TTC549 (cell line): ENCODE measurements around the gene CLSTN3.
"Not testable (repeated sequence)": the region's sequence is repeated elsewhere in the genome, so short reads cannot be mapped to it uniquely, and the experiment has no call there.

Experiments
- FAIRE-seq: peaks from 2 replicates; lab custom pipeline; 2012; peaks lifted over from hg19 to GRCh38; lab: Jason Lieb, UNC

The CLSTN3 gene

GRCh38 chr12:7151532-7151931, 21.4 kb downstream of the CLSTN3 start:
- no peak for FAIRE-seq

DNA sequence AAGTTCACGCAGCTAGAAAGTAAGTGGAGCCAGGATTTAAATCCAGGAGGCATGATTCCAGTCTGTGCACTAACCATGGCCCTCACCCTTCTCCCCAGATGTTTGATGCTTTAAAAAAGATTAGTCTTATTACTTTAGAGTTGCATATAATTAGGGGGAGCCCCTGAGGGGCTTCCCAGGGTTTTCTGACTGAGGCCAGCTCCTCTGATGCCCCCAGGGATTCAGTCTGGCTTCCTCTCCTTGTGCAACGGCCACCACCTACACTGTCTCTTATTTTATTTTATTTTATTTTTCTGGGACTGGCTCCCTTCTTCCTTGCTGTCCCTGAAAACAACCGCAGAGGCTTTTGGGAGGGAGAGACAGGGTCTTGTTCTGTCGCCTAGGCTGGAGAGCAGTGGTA, 22.6 kb downstream of the CLSTN3 start:
- FAIRE-seq, result no peak

- FAIRE-seq, result no peak
Observed at GRCh38 chr12:7154042-7154441, 23.9 kb downstream of the CLSTN3 start.

- FAIRE-seq, result no peak
Observed at GRCh38 chr12:7154901-7155470, 24.8 kb downstream of the CLSTN3 start.

DNA sequence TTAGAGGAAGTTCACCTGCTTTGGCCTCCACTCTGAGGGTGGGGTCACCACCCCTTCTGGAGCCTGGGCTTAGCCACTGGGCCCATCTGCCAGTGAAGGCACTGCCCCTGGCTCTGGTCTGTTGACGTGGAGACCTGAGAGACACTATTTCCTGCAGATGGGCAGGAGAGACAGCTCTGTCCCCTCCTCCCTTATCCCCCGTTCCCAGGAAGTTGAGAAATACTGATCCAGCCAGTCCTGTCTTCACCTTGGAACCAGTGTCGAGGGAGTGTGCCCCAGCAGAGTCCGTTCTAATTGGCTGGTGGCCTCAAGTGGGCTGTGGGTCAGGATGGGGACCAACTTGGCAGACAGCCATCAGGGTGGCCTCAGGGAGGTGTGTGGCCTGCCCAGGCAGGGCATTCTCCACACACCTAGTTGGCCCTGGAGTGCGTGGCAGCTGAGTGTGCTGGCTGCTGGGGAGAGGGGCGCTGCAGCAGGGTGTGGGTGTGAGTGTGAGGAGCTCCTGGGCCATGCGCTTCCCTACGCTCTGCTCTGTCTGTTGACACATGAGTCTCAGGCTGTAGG, 25.4 kb downstream of the CLSTN3 start:
- no peak for FAIRE-seq

DNA sequence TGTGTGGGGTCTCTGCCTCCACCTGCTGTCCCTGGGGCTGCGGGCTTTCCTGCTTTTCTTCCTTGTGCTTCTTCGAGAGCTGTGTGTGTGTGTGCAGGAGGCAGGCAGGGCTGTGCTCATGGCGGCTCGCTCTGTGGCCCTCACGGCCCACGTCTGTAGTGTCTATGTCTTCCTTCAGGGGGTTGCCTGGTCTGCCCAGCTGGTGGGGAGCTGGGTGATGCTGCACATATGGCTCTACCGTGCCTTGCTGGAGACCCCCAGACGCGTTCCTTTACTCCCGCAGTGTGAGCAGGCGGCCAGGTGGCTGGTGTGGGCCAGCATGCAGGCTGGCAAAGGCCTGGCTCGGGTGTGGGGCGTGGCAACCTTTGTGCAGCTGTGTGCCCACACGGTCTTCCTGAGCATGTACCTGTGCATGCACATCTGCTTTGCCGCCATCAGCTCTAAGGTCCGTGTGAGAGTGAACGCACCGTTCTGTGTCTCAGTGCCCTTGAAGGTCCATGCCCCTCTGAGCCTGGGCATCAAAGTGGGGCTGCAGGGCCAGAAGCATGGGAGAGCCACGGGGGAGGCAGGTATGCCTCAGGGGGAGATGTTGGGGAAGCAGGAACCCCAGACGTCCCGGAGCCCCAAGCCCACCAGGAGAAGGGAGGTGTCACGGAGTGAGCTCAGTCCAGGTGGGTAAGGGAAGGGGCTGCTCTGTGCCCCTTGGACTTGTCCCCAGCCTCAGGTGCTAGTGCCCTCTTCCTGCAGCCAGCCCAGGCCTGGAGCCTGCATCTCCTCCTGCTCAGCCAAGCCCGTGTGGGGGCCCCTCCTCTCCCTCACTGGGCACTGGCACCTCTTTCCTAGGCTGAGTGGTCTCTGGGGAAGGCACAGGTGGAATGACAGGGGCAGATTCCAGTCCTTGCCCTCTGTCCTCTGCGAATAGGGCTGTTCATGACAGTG, 26.4 kb downstream of the CLSTN3 start:
- FAIRE-seq, result no peak

DNA sequence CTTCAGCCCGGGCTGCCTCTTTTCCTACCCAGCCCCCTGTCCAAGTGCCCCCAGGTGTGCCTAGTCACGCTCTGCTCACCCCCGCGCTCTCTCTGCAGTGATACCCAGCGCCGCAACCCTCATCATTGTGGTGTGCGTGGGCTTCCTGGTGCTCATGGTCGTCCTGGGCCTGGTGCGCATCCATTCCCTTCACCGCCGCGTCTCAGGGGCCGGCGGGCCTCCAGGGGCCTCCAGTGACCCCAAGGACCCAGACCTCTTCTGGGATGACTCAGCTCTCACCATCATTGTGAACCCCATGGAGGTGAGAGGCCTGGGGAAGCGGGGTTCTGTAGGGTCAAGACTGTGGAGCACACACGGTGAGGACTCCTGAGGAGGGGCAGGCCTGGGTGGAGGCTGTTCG, 27.2 kb downstream of the CLSTN3 start:
- FAIRE-seq, result no peak

GRCh38 chr12:7158781-7159609, 28.8 kb downstream of the CLSTN3 start:
- FAIRE-seq, result no peak

DNA sequence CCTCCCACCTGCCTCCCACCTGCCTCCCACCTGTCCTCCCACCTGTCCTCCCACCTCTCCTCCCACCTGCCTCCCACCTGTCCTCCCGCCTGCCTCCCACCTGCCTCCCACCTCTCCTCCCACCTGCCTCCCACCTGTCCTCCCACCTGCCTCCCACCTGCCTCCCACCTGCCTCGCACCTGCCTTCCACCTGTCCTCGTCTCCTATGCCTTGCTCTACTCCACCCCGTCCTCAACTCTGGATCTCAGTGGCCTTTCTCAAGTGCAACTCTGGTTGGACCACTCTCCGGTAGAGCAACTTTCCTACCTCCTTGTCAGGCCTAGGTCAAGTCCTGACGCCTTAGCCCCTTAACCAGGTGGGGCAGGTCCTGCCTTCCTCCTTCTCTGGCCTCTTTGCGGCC, 30.0 kb downstream of the CLSTN3 start:
- FAIRE-seq, result no peak

- FAIRE-seq, result no peak
Observed at GRCh38 chr12:7161327-7161726, 31.2 kb downstream of the CLSTN3 start.

DNA sequence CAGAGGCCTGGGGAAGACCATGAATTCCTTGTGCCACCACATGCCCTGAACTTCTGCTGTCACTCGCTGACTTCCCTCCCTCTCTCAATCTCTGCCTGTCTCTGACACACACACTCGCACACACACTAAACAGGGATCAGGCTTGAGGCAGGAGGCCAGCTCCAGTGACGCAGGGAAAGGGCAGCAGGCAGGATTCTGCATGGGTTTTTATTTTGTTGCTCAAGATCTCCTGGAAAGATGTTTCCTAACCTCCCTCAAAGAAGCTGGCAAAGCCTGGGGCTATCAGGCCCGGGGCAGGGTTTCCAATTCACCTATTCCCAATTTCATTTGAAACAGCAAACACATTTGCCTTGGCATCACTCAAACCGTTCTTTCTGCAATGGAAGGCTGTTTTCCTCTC, 31.6 kb downstream of the CLSTN3 start:
- no peak for FAIRE-seq

- no peak for FAIRE-seq
Observed at GRCh38 chr12:7162691-7163114, 32.5 kb downstream of the CLSTN3 start.

- FAIRE-seq, result no peak
Observed at GRCh38 chr12:7169951-7170350, 39.8 kb downstream of the CLSTN3 start.

DNA sequence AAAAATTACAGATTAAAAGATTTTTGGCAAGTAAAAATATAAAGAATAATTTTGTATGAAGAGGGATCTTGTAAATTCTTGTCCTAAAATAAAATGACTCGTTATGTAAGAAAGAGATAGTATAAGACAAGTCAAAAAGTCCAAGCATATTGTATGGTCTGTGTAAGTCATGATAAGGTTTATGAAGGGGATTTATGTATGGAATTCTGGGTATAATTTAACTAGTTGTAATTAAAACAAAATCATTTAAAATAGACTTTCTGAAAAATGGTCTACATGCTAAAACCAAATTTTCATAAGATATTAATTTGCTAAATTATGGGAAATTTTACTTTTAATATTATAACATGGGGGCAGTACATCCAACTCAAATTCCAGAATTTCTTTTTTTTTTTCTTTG, 41.7 kb downstream of the CLSTN3 start:
- peak; percentile 46 for FAIRE-seq

GRCh38 chr12:7175493-7175892, 45.3 kb downstream of the CLSTN3 start:
- no peak for FAIRE-seq

- no peak for FAIRE-seq
Observed at GRCh38 chr12:7176595-7176994, 46.4 kb downstream of the CLSTN3 start.

DNA sequence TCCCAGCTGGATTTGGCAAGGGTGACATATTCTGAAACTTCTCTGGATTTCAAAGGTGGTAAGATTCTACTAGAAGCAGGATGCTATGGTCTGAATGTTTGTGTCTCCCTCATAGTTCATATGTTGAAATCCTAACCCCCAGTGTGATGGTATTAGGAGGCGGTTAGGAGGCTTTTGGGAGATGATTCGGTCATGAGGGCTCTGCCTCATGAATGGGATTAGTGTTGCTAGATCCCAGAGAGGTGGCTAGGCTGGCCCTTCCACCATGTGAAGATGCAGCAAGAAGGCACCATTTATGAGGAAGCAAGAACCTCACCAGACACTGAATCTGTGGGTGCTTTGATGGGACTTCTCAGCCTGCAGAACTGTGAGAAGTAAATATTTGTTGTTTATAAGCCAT, 48.3 kb downstream of the CLSTN3 start:
- FAIRE-seq, result no peak

DNA sequence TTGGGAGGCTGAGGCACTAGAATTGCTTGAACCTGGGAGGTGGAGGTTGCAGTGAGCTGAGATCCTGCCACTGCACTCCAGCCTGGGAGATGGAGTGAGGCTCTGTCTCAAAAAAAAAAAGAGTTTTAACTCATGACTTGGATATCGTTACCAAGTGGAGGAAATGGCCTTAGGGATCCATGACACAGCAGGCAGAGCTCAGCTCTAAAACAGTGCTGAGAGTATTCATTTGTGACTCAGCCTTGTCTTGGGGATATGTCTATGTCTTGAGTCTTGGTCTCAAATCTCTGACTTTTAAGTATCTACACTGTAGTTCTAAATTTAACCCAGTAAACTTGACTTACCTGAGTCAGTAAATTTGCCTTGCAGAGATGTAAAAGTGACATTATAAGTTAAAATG, 50.5 kb downstream of the CLSTN3 start:
- FAIRE-seq, result no peak

- FAIRE-seq, result not testable (repeated sequence)
Observed at GRCh38 chr12:7186058-7186457, 55.9 kb downstream of the CLSTN3 start.

DNA sequence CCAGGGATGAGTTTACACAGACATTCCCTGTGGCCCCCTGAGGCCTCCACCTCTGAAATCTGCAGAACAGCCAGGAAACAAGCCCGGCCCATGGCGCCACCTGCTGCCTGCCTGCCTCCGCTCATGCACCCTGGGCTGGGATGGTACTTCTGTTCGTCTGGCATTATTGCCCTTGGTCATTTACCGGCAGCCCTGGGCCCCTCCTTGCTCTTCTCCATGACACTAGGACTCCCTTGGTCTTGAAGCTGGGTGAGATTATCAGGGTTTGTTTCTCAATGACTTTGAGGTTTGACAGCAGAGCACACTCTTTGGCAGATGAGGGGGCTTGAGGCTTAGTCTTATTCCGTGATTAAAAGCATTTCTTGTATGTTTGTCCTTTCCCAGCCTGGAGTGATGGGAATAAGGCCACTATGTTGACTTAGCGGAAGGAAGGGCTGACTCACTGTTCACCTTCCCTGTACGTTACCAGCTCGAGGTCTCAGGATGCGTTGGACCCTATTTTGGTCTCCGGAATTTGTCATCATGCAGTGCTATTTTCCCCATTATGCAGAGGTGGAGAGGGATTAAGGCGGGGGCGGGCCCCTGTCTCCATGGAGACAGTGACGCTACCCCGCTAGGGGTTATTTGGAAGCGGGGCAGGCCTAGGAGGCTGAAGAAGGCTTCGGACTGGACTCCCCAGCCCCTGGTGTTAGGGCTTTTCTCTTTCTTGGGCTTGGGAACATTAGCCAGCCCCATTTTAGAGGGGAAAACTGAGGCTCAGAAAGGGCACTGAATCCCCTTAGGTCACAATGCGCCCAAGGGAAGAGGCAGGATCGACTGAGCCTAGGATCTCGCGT, 58.6 kb downstream of the CLSTN3 start:
- no peak for FAIRE-seq

GRCh38 chr12:7189398-7190267, 59.5 kb downstream of the CLSTN3 start, which contains the start of gene PEX5:
Gene PEX5 (plus strand): TSS chr12:7189686. CDS start chr12:7190378, 692 bp downstream.
- FAIRE-seq, result no peak
